Hepatic stellate cell (primary cell): ENCODE measurements around the gene AJAP1.

ENCODE experiments used
- DNase-seq: peaks from one replicate; pipeline ENCODE4 v3.0.0; 2011; ENCODE audit warnings: low spot score

AJAP1 gene

GRCh38 chr1:4772294-4773010, 118.0 kb downstream of the AJAP1 start:
- DNase-seq = no peak

- DNase-seq = no peak
Observed at GRCh38 chr1:4773226-4773625, 118.8 kb downstream of the AJAP1 start.

GRCh38 chr1:4775506-4775905, 121.1 kb downstream of the AJAP1 start:
- no peak for DNase-seq

- no peak for DNase-seq
Observed at GRCh38 chr1:4778056-4778455, 123.6 kb downstream of the AJAP1 start.

GRCh38 chr1:4781646-4782045, 127.2 kb downstream of the AJAP1 start:
- DNase-seq = no peak

- DNase-seq = no peak
Observed at GRCh38 chr1:4784761-4785160, 130.4 kb downstream of the AJAP1 start.

- no peak for DNase-seq
Observed at GRCh38 chr1:4786055-4786454, 131.6 kb downstream of the AJAP1 start.

GRCh38 chr1:4787551-4787950, 133.1 kb downstream of the AJAP1 start:
- no peak for DNase-seq

GRCh38 chr1:4792565-4792964, 138.2 kb downstream of the AJAP1 start:
- DNase-seq = no peak

GRCh38 chr1:4794020-4794780, 139.8 kb downstream of the AJAP1 start:
- DNase-seq = no peak

- DNase-seq = no peak
Observed at GRCh38 chr1:4796161-4797015, 142.0 kb downstream of the AJAP1 start.

- DNase-seq = no peak
Observed at GRCh38 chr1:4797016-4797410, 142.6 kb downstream of the AJAP1 start.

- DNase-seq = no peak
Observed at GRCh38 chr1:4797429-4797828, 143.0 kb downstream of the AJAP1 start.

GRCh38 chr1:4801192-4801924, 146.9 kb downstream of the AJAP1 start:
- no peak for DNase-seq

GRCh38 chr1:4802024-4802423, 147.6 kb downstream of the AJAP1 start:
- DNase-seq = no peak

- DNase-seq = no peak
Observed at GRCh38 chr1:4803335-4803734, 148.9 kb downstream of the AJAP1 start.

- no peak for DNase-seq
Observed at GRCh38 chr1:4805987-4806386, 151.6 kb downstream of the AJAP1 start.

- no peak for DNase-seq
Observed at GRCh38 chr1:4820543-4820942, 166.1 kb downstream of the AJAP1 start.

- no peak for DNase-seq
Observed at GRCh38 chr1:4825800-4826450, 171.5 kb downstream of the AJAP1 start.

GRCh38 chr1:4830707-4831106, 176.3 kb downstream of the AJAP1 start:
- no peak for DNase-seq

GRCh38 chr1:4836574-4836973, 182.2 kb downstream of the AJAP1 start:
- no peak for DNase-seq
